ENCODE results near the gene C2orf80.

GRCh38 chr2:208142240-208142924, 47.4 kb downstream of the C2orf80 start:
- TF ChIP-seq CTCF (conservative IDR thresholded peaks at IDR 0.05) (no peak), EZH2 (IDR thresholded peaks at IDR 0.05; ENCODE audit: low read depth) (no peak)

All from PC-9 (cell line).